Measurements from ENCODE around the gene CLMN. TPM values are rescaled to one million over a fixed set of nuclear protein-coding genes. Genes with fewer than 3 reads are reported as not detected.

The CLMN gene
- total and polyA plus RNA-seq, 2 experiments from 2014 or later = 15.7 to 40.0 TPM

- H3K36me3 ChIP-seq (replicated peaks; ENCODE audit: insufficient read depth, low read depth) = no peaks in the 10 kb centered on the region
- H4K20me1 ChIP-seq (ENCODE audit: insufficient read depth, poor library complexity, severe bottlenecking) = no peaks in the 10 kb centered on the region
- no peak for DNase-seq (ENCODE audit: low spot score)
- H3K4me2 ChIP-seq = no peak overlapping the region
- H3K4me3 ChIP-seq = no peak overlapping the region
- peaks cover 10% of the 10 kb centered on the region for H3K4me1 ChIP-seq (ENCODE audit: insufficient read depth)
- H2AFZ ChIP-seq = no peak overlapping the region
- no peaks in the 10 kb centered on the region for H3K9me3 ChIP-seq (ENCODE audit: low read depth)
- no peaks in the 10 kb centered on the region for H3K27me3 ChIP-seq
- H3K79me2 ChIP-seq = no peaks in the 10 kb centered on the region
- TF ChIP-seq EZH2 (IDR thresholded peaks at IDR 0.05; ENCODE audit: borderline replicate concordance) = no peak
- no peak for TF ChIP-seq EZH2phosphoT487 (IDR thresholded peaks at IDR 0.05; ENCODE audit: low read depth, severe bottlenecking, unreplicated experiment)
- TF ChIP-seq, protein P1, sequence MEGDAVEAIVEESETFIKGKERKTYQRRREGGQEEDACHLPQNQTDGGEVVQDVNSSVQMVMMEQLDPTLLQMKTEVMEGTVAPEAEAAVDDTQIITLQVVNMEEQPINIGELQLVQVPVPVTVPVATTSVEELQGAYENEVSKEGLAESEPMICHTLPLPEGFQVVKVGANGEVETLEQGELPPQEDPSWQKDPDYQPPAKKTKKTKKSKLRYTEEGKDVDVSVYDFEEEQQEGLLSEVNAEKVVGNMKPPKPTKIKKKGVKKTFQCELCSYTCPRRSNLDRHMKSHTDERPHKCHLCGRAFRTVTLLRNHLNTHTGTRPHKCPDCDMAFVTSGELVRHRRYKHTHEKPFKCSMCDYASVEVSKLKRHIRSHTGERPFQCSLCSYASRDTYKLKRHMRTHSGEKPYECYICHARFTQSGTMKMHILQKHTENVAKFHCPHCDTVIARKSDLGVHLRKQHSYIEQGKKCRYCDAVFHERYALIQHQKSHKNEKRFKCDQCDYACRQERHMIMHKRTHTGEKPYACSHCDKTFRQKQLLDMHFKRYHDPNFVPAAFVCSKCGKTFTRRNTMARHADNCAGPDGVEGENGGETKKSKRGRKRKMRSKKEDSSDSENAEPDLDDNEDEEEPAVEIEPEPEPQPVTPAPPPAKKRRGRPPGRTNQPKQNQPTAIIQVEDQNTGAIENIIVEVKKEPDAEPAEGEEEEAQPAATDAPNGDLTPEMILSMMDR (IDR thresholded peaks at IDR 0.05; ENCODE audit: poor library complexity) = no peak
- WGBS (ENCODE audit: low lambda C conversion rate, missing lambda C conversion rate) = 79% methylated on average over 6 of the region's 6 CpGs
- H3K9me2 ChIP-seq (replicated peaks; ENCODE audit: insufficient read depth) = no peaks in the 10 kb centered on the region
- no peak overlapping the region for H3K27ac ChIP-seq
These were observed 111.1 kb downstream of the CLMN start for GRCh38 chr14:95208598-95208997.

DNA sequence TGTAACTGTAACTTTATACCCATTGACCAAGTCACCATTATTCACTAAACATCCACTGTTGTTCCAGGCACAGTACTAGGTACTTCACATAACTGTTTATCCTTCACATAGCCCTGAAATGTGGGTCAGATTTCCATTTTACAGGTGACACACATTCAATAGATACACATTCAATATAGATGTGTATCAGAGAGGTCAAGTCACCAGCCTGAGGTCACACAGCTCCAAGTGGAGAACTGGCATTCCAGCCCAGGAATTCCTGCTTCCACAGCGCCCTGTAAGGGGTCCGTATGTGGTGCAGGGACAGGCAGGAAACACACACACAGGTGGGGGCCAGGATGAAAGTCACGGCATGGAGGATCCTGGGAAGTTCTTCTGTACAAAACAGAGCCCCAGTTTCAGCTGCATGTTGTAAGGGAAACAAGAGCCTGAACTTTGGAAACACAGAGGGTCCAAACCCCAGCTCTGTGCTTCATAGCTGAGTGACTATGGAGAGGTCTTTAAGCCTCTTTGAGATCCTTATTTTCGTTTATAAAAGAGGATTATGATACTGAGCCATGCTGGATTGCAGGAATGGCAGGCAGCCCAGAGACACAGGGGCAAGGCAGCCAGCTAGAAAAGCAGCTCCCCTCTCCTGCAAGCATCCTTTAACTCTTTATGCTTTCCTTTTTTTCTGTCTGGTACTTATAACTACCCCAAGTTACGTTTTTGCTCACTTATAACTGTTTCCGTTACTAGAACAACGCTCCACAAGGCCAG lies 112.1 kb downstream of the CLMN start:
- no peak for DNase-seq (ENCODE audit: low spot score)
- no peak overlapping the region for H3K4me2 ChIP-seq
- H3K27ac ChIP-seq = no peak overlapping the region
- H3K79me2 ChIP-seq = no peaks in the 10 kb centered on the region
- WGBS (ENCODE audit: low lambda C conversion rate, missing lambda C conversion rate) = 76% methylated on average over 7 of the region's 7 CpGs
- no peaks in the 10 kb centered on the region for H3K9me2 ChIP-seq (replicated peaks; ENCODE audit: insufficient read depth)
- H3K36me3 ChIP-seq (replicated peaks; ENCODE audit: insufficient read depth, low read depth) = no peaks in the 10 kb centered on the region
- no peak for TF ChIP-seq EZH2 (IDR thresholded peaks at IDR 0.05; ENCODE audit: borderline replicate concordance)
- TF ChIP-seq, protein P1 (IDR thresholded peaks at IDR 0.05; ENCODE audit: poor library complexity) = no peak
- TF ChIP-seq EZH2phosphoT487 (IDR thresholded peaks at IDR 0.05; ENCODE audit: low read depth, severe bottlenecking, unreplicated experiment) = no peak
- no peaks in the 10 kb centered on the region for H3K9me3 ChIP-seq (ENCODE audit: low read depth)
- H2AFZ ChIP-seq = no peak overlapping the region
- H3K4me3 ChIP-seq = no peak overlapping the region
- no peaks in the 10 kb centered on the region for H4K20me1 ChIP-seq (ENCODE audit: insufficient read depth, poor library complexity, severe bottlenecking)
- H3K4me1 ChIP-seq (ENCODE audit: insufficient read depth) = peaks cover 10% of the 10 kb centered on the region
- H3K27me3 ChIP-seq = no peaks in the 10 kb centered on the region

DNA sequence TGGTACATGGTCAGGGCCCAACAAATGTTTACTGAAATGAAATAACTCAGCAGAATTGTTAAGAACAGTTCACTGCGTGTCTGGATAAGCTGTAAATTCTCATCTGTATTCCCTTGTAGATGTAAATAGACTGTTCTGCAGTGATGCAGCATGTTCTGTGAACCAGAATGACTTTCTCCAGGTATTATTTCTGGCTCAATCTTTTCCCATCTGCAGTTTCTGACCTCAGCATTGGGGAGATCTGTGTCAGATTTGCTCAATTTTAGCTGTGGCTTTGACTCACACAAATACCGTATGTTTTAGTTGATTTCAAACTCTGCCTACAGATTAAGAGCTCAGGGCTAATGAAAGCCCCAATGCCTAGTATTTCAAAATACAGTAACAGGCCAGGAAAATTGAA lies 113.2 kb downstream of the CLMN start:
- no peaks in the 10 kb centered on the region for H3K9me2 ChIP-seq (replicated peaks; ENCODE audit: insufficient read depth)
- no peak overlapping the region for H2AFZ ChIP-seq
- H3K9me3 ChIP-seq (ENCODE audit: low read depth) = no peaks in the 10 kb centered on the region
- no peaks in the 10 kb centered on the region for H3K4me1 ChIP-seq (ENCODE audit: insufficient read depth)
- no peak overlapping the region for H3K4me2 ChIP-seq
- no peaks in the 10 kb centered on the region for H3K36me3 ChIP-seq (replicated peaks; ENCODE audit: insufficient read depth, low read depth)
- no peak for DNase-seq (ENCODE audit: low spot score)
- 63% methylated on average over 2 of the region's 2 CpGs for WGBS (ENCODE audit: low lambda C conversion rate, missing lambda C conversion rate)
- no peaks in the 10 kb centered on the region for H3K27me3 ChIP-seq
- TF ChIP-seq EZH2phosphoT487 (IDR thresholded peaks at IDR 0.05; ENCODE audit: low read depth, severe bottlenecking, unreplicated experiment) (no peak), EZH2 (IDR thresholded peaks at IDR 0.05; ENCODE audit: borderline replicate concordance) (no peak)
- TF ChIP-seq, protein P1 (IDR thresholded peaks at IDR 0.05; ENCODE audit: poor library complexity) = no peak
- H3K79me2 ChIP-seq = no peaks in the 10 kb centered on the region
- H3K4me3 ChIP-seq = no peak overlapping the region
- no peak overlapping the region for H3K27ac ChIP-seq
- no peaks in the 10 kb centered on the region for H4K20me1 ChIP-seq (ENCODE audit: insufficient read depth, poor library complexity, severe bottlenecking)
